ENCODE measurements around the gene RSAD1.
A peak's percentile ranks its signal among the peaks of the same experiment; 100 is the strongest.

RSAD1 gene

DNA sequence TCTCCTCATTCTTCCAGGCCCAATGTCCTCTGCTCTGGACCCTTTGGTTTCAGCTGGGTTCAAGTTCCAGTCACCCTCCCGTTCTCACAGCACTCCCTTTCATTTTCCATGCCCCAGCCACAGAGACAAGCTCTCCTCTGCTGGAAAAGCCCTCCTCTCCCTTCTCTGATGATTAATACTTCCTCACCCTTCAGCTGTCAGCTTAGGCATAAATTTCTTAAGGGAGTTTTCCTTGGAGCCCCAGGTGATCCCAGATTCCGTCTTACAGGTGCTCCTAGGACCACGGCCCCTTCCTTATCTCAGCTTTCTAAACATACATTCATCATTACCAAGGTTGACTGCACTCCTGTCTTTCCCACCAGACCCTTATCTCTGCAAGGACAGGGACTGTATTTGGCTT is 20.4 kb upstream of the RSAD1 start:
- DNase-seq (ENCODE audit: low read depth), result no peak
- TF ChIP-seq, protein P1, sequence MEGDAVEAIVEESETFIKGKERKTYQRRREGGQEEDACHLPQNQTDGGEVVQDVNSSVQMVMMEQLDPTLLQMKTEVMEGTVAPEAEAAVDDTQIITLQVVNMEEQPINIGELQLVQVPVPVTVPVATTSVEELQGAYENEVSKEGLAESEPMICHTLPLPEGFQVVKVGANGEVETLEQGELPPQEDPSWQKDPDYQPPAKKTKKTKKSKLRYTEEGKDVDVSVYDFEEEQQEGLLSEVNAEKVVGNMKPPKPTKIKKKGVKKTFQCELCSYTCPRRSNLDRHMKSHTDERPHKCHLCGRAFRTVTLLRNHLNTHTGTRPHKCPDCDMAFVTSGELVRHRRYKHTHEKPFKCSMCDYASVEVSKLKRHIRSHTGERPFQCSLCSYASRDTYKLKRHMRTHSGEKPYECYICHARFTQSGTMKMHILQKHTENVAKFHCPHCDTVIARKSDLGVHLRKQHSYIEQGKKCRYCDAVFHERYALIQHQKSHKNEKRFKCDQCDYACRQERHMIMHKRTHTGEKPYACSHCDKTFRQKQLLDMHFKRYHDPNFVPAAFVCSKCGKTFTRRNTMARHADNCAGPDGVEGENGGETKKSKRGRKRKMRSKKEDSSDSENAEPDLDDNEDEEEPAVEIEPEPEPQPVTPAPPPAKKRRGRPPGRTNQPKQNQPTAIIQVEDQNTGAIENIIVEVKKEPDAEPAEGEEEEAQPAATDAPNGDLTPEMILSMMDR (IDR thresholded peaks at IDR 0.05; ENCODE audit: low read length, missing control alignments), result no peak
- H3K4me3 ChIP-seq (replicated peaks; ENCODE audit: low read depth, low read length), result no peak overlapping the region

DNA sequence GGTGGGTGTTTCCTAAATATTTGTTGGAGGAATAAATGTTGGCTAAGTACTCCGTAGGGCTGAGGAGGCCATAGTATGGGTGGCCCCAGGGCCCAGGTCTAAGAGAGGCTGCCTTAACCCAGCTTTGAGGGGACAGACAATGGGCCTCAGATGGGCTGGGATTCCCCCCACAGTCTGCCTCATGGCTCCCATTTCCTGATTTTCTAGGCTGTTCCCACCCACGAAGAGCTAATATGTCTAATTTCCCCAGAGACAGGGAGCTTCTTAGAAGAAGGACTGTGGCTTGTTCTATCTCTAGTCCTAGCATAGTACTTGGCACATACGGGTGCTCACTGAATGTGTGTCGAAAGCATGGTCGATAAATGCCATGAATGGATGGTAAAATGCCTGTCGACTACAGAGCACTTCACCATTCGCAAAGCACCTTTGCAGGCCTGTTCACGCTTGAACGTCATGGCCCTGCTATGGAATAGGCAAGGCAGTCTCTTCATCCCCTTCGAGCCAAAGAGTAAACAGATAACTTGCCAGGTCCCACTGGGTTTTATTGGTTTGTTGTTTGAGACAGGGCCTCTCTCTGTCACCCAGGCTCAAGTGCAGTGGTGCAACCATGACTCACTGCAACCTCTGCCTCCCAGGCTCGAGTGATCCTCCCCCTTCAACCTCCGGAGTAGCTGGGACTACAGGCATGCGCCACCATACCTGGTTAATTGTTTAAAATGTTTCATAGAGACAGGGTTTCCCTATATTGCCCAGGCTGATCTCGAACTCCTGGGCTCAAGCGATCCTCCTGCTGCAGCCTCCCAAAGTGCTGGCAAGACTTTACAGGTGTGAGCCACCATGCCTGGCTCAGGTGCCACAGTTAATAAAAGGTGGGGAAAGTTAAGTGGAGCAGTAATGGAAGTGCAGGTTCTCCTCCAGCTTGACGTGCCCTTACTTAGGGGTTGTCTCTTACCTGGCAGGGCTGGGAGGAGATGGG is 19.7 kb upstream of the RSAD1 start:
- DNase-seq (ENCODE audit: low read depth), result peak; percentile 23
- TF ChIP-seq, protein P1 (IDR thresholded peaks at IDR 0.05; ENCODE audit: low read length, missing control alignments), result no peak
- no peak overlapping the region for H3K4me3 ChIP-seq (replicated peaks; ENCODE audit: low read depth, low read length)

DNA sequence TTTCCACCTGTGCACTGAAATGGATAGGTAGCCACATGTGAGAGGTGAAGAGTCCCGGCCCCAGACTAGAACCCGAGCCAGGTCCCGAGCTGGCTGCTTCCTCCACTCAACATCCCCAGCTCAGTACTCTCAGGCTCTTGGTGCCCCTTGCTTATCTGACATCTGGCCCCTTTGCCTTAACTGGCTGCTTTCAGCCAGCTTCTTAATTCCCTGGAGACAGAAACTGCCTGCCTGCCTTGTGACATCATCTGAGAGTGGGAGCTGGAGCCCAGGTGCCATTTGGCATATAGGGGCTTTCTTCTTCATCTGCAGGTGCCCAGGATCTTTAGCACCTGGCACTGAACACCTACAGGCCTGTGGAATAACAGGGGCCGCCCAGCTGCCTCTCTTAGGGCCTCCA is 18.9 kb upstream of the RSAD1 start:
- TF ChIP-seq, protein P1 (IDR thresholded peaks at IDR 0.05; ENCODE audit: low read length, missing control alignments), result no peak
- H3K4me3 ChIP-seq (replicated peaks; ENCODE audit: low read depth, low read length), result no peak overlapping the region

DNA sequence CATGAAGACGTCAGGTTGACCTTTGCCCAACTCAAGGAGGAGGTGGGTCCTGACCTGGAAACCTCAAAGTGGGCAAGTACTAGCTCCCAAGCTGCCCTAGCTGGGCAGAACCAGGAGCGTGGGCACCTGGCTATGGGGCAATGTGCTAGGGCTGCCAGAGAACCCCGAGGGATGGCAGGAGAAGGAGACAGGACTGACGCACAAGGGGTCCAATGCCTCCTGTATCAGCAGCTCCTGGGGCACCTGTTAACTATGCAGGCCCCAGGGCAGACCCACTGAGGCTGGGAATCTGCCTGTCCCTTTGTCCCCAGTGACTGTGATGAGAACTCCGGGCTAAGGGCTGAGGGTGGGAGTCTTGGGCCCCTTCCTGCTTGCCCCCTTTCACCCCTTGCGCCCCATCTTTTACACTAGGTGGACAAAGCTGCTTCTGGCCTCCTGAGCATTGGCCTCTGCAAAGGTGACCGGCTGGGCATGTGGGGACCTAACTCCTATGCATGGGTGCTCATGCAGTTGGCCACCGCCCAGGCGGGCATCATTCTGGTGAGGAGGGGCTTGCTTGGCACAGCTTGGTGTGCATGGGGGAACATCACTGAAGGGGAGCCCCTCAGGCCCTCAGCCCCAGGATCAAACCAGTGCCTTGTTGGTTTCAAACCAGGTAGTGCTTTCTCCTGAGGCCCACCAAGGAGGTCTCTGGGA is 17.7 kb upstream of the RSAD1 start:
- no peak for DNase-seq (ENCODE audit: low read depth)
- TF ChIP-seq, protein P1 (IDR thresholded peaks at IDR 0.05; ENCODE audit: low read length, missing control alignments), result no peak

More for the DNA sequence above, 18.9 kb upstream of the RSAD1 start:
- DNase-seq (ENCODE audit: low read depth), result no peak

GRCh38 chr17:50461550-50462132 is 17.0 kb upstream of the RSAD1 start:
- TF ChIP-seq, protein P1 (IDR thresholded peaks at IDR 0.05; ENCODE audit: low read length, missing control alignments), result no peak
- no peak for DNase-seq (ENCODE audit: low read depth)
- H3K4me3 ChIP-seq (replicated peaks; ENCODE audit: low read depth, low read length), result no peak overlapping the region

More for the DNA sequence above, 17.7 kb upstream of the RSAD1 start:
- H3K4me3 ChIP-seq (replicated peaks; ENCODE audit: low read depth, low read length), result no peak overlapping the region

DNA sequence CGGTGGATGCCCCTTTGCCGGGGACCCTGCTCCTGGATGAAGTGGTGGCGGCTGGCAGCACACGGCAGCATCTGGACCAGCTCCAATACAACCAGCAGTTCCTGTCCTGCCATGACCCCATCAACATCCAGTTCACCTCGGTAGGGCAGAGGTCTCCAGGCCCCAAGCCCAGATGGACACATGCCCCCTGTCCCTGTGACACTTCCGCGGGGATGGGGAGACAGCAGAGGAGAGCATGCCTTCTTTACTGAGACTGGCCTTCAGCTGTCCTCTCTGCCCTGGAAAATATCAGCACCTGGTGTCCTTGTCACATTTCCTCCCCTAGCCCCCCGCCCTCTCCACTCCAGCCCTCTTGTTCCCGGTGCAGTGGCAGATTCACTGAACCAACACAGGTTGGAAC is 16.2 kb upstream of the RSAD1 start:
- TF ChIP-seq, protein P1 (IDR thresholded peaks at IDR 0.05; ENCODE audit: low read length, missing control alignments), result no peak
- no peak overlapping the region for H3K4me3 ChIP-seq (replicated peaks; ENCODE audit: low read depth, low read length)

More for the DNA sequence above, 16.2 kb upstream of the RSAD1 start:
- DNase-seq (ENCODE audit: low read depth), result no peak
